Stimulated activated CD4-positive, alpha-beta T cell treated with anti-CD3 and anti-CD28 coated beads, Interleukin-12 subunit alpha, Interleukin-12 subunit beta, amount 100 ng/mL, for 4 hours (primary cell): Measurements from ENCODE around the gene CDYL2.
"Not testable (repeated sequence)": the region's sequence is repeated elsewhere in the genome, so short reads cannot be mapped to it uniquely, and the experiment has no call there.

Source experiments
- DNase-seq: peaks from one replicate; pipeline ENCODE4 v3.0.0-alpha.2; 2020

CDYL2 gene

DNA sequence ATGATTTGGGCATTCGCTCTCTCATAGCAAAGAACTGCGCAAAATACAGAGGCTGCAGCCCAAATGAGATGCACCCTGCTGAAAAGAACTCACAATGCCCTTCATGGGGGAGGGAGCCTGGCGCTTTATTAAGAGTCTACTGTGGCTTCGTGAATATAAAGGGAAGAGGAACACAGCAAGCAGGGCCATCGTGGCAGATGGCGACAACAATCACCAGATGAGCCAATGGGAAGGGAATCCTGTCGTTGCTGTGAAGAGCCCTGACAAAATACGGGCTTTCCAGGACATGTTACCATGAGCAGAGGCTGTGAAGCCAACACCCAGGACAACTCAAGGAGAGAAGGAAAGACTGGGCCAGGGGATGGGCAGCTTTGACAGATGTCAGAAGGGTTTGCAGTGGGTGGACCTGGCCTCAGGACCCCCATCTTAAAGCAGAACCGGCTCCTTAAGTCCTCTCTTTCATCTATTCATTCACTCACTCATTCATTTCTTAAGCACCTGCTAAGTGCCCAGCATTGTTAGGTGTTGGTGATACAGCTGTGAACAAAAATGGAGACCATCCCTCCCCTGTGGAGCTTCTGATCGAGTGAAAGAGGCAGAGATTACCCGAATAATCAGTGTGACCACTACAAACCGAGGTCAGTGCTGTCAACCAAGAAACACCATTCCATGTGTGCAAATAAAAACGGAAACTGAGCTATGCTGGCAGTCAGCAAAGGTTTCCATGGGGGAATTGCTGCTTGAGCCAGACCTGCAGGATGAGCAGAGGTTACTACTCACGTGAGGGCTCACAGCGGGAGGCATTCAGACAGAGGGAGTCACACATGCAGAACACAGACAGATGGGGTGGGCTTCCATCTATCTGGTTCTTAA, 137.8 kb downstream of the CDYL2 start:
- no peak for DNase-seq

DNA sequence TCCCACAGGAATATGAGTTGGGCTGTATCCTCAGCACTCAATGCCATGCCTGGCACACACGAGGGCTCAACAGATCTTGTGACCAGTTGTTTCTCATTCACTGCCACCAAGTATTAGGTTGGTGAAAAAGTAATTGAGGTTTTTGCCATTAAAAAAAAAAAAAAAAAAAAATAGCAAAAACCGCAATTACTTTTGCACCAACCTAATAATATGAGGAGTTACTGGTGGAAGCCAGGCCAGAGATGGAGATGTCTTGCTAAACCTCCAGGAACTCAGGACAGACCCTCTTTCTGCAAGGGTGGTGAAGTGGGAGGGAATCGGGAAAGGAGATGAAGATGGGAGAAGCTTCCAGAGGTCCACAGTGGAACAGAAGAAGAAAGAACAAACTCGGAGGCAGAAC, 139.0 kb downstream of the CDYL2 start:
- no peak for DNase-seq

DNA sequence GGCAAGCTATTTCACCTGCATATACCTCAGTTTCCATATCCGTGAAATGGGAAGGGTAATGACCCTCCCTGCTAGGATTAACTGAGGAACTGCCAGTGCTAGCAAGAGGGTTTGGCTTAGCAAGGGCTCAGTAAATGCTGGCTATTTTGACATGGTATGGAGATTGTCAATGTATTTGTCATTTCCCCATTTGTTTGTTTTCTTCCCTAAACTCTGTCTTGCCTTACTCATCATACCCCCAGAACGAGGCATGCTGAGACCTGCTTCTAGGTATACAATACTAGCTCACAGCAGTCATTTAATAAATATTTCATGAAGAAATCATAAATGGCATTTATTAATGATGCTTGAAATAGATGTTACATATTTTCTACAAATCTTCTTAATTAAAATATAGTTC, 139.6 kb downstream of the CDYL2 start:
- DNase-seq = no peak

- no peak for DNase-seq
Measured at GRCh38 chr16:80664226-80664625, 140.2 kb downstream of the CDYL2 start.

DNA sequence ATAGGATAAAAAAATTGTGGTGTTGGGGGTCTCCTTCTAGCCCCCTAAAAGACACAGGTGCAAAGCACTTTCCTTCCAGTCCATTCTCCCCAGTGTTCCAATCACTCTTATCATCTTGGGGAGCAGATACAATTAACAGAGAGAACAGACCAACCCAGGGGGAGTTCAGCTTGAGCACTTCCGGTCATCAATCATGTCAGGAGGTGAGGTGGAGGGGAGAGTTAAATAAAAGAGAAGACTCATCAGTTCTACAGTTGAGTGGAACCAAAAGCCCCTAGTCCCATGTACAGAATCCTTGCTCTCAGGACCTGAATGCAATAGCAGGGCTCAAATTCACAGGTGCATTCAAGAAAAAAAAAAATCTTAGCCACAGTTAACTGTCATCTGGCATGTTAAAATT, 141.3 kb downstream of the CDYL2 start:
- no peak for DNase-seq

GRCh38 chr16:80659865-80660264, 144.5 kb downstream of the CDYL2 start:
- DNase-seq = no peak

DNA sequence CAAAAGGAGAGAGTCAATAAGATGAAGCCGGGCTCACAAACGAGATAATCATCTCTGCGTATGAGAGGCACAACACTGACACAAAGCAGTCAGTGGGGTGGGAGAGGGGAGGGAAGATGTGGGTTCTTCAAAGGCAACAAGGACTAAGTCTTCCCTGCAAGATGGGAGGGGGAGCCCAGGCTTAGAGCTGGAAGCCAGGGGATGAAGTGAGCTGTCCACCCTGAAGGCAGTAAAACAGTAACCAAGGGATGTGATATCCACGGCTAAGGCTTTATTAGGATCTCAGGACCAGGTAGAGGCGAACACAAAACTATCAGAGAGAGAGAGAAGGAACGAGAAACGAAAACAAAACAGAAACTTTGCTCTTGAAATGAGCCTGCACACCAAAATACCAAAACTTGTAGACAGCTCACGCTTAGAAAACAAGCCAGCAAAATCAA, 147.7 kb downstream of the CDYL2 start:
- peak; percentile 17 for DNase-seq

DNA sequence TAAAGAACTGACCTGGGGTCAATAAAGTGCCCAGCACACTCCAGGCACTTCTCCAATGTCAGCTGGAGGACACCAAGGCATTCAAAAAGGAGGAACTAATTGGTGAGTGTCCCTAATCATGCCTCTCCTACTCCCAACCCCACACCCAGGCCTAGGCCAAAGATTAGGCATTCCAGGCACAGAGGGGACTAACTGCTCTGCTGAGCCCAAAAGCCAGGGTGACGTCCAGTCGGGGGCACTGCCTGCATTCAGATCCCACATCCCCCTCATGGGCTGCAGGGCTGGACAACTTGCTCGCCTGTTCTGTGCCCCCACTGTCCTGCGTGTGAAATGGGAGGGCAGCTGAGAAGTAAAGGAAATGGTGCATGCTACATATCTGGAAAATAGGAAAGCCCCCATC, 148.2 kb downstream of the CDYL2 start:
- DNase-seq = no peak

- no peak for DNase-seq
Measured at GRCh38 chr16:80655751-80656150, 148.6 kb downstream of the CDYL2 start.

GRCh38 chr16:80654094-80654862, 150.1 kb downstream of the CDYL2 start:
- no peak for DNase-seq

GRCh38 chr16:80652441-80652840, 152.0 kb downstream of the CDYL2 start:
- DNase-seq = no peak

GRCh38 chr16:80650281-80650680, 154.1 kb downstream of the CDYL2 start:
- not testable (repeated sequence) for DNase-seq

GRCh38 chr16:80640316-80640715, 164.1 kb downstream of the CDYL2 start:
- no peak for DNase-seq

GRCh38 chr16:80639636-80640035, 164.8 kb downstream of the CDYL2 start:
- DNase-seq = no peak

GRCh38 chr16:80637621-80638020, 166.8 kb downstream of the CDYL2 start:
- DNase-seq = no peak

DNA sequence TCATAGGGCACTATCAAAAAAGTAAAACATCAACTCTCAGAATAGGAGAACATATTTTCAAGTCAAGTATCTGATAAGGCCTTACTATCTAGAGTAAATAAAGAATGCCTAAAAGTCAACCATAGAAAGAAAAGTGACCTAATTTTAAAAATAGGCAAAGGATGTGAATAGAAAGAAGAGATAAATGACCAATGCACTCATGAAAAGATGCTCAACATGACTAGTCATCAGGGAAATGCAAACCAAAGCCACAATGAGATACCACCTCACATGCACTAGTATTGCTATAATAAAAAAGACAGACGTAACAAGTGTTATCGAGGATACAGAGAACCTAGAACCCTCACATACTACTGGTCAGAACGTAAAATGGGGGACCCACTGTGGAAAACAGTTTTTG, 172.8 kb downstream of the CDYL2 start:
- DNase-seq = no peak

- DNase-seq = no peak
Measured at GRCh38 chr16:80628254-80628653, 176.1 kb downstream of the CDYL2 start.

GRCh38 chr16:80627108-80627507, 177.3 kb downstream of the CDYL2 start:
- no peak for DNase-seq

DNA sequence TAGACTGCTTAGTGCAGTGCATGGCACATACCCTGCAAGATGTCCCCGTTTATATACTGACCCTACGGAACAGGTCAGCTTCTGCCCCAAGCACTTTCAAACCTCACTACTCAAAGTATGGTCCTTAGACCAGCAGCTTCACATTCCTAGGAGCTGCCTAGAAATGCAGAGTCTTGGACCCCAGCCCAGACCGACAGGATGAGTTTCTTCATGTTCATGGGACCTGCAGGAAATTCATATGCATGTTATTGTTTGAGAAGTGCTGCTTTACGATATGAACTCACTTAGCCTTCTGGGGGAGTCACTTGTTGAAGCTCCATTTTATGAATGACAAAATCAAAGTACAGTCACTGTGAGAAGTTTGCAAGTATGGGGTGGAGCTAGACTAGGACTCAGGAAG, 181.0 kb downstream of the CDYL2 start:
- DNase-seq = no peak

- DNase-seq = no peak
Measured at GRCh38 chr16:80622007-80622406, 182.4 kb downstream of the CDYL2 start.

DNA sequence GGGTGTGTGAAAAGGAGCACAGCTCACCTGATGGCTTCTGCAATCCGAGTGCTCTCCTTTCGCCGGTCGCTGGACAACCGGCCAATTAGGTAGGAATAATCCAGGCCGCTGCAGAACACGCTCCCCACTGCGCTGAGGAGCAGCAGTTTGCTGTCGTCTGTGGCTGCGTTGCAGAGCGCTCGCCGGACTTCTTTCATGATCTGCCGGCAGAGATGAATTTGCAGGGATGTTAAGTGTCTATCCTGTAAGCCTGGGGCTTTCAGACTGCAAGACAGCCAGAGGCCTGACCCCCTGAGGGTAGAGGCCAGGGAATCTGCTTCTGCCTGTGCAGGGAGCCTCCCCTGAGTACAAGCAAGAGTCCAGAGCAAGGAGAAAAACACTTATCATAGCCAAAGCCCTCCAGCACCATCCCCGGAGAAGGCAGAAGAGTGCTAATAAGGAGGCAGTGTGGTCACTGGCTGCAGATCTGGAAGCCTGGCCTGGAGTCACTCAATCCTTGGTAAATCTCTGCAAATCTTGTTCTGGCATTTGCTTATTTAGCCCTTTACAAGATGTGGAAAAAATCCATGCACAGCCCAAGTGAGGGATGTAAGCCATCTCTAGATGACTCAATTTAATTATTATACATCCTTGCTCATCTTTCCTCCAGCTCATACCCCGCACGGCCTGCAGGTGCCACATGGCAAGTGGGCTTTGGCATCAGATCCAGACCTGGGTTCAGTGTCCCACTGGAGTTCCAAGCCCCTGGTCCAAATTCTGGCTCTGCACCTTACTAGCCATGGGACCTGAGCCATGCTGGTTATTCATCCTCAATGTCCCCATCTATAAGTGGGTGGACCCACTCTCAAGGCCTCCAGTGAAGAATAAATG, 183.4 kb downstream of the CDYL2 start:
- no peak for DNase-seq

DNA sequence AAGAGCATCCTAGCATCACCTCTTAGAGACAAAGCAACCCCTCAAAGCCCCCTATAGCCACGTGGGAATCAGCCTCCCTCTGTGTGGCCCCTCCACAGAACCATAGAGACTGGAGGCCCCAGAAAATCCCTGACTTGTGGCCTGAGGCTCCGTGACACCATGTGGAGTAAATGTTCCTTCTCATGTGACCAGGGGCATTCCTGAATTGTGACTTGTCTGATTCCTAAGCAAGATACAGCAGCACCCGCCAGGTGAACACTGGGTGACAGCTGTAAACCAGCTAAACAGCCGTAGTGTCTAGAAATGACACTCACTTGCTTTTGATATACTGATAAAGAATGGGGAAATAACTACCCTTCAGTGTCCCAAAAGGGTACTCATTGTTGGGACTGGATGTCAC, 184.6 kb downstream of the CDYL2 start:
- no peak for DNase-seq
